ENCODE results near the gene WDFY4. TPM values are rescaled to one million over a fixed set of nuclear protein-coding genes. Genes with fewer than 3 reads are reported as not detected.

WDFY4 gene
- total RNA-seq, 1 donor from 2014 or later, result not detected

DNA sequence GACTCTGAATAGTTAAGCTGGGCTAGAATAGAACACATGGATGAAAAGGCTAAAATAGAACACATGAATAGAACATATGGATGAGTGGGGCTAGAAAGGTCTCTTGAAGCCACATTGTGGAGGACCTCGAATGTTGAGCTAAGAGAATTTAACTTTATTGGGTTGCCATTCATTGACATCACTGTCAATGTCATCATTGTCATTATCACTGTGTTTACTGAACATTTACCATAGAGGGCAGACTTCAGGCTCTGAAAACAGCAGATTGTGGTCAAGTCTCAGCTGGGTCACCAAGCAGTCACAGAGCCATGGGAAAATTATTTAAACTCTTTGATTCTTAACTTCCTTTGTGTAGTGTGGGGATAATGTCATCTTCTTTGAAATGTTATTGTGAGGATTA lies 80.4 kb downstream of the WDFY4 start:
- no peaks in the 10 kb centered on the region for H3K36me3 ChIP-seq (ENCODE audit: control insufficient read depth, insufficient read depth, low read length)
- TF ChIP-seq CTCF (IDR thresholded peaks at IDR 0.05; ENCODE audit: insufficient read depth, low read length, poor library complexity, severe bottlenecking), result no peak
- no peak for DNase-seq (ENCODE audit: low read depth)
- no peak overlapping the region for H3K4me3 ChIP-seq (ENCODE audit: low read depth, low read length)
- no peaks in the 10 kb centered on the region for H3K27me3 ChIP-seq (ENCODE audit: control insufficient read depth, insufficient read depth, low read length)

DNA sequence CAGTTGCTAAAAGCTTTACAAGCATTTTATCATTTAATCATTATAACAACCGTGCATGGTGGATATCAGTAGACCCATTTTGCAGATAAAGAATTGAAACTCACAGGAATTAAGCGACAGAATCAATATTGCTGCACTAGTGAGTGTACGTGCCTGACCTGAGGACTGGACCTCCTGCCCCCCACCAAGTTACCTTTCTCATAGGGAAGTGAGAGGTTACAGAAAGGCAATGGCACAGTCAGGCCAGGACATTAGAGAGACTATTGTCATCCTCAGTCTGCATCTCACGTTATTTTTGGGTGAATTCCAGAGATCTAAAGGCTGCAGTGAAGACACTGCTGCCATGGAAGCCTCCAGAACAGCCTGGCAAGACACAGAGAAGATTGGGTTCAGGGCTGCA lies 80.9 kb downstream of the WDFY4 start:
- TF ChIP-seq CTCF (IDR thresholded peaks at IDR 0.05; ENCODE audit: insufficient read depth, low read length, poor library complexity, severe bottlenecking), result no peak
- Histone ChIP-seq H3K27me3 (ENCODE audit: control insufficient read depth, insufficient read depth, low read length) (no peaks in the 10 kb centered on the region), H3K36me3 (ENCODE audit: control insufficient read depth, insufficient read depth, low read length) (no peaks in the 10 kb centered on the region), H3K4me3 (ENCODE audit: low read depth, low read length) (no peak overlapping the region)
- DNase-seq (ENCODE audit: low read depth), result no peak

- H3K27me3 ChIP-seq (ENCODE audit: control insufficient read depth, insufficient read depth, low read length), result no peaks in the 10 kb centered on the region
- H3K36me3 ChIP-seq (ENCODE audit: control insufficient read depth, insufficient read depth, low read length), result no peaks in the 10 kb centered on the region
- TF ChIP-seq CTCF (IDR thresholded peaks at IDR 0.05; ENCODE audit: insufficient read depth, low read length, poor library complexity, severe bottlenecking), result no peak
- no peak for DNase-seq (ENCODE audit: low read depth)
- H3K4me3 ChIP-seq (ENCODE audit: low read depth, low read length), result no peak overlapping the region
Measured at GRCh38 chr10:48767373-48768143, 82.9 kb downstream of the WDFY4 start.

GRCh38 chr10:48768144-48768766 lies 83.6 kb downstream of the WDFY4 start:
- Histone ChIP-seq H3K36me3 (ENCODE audit: control insufficient read depth, insufficient read depth, low read length) (no peaks in the 10 kb centered on the region), H3K4me3 (ENCODE audit: low read depth, low read length) (no peak overlapping the region), H3K27me3 (ENCODE audit: control insufficient read depth, insufficient read depth, low read length) (no peaks in the 10 kb centered on the region)
- no peak for TF ChIP-seq CTCF (IDR thresholded peaks at IDR 0.05; ENCODE audit: insufficient read depth, low read length, poor library complexity, severe bottlenecking)
- DNase-seq (ENCODE audit: low read depth), result no peak

DNA sequence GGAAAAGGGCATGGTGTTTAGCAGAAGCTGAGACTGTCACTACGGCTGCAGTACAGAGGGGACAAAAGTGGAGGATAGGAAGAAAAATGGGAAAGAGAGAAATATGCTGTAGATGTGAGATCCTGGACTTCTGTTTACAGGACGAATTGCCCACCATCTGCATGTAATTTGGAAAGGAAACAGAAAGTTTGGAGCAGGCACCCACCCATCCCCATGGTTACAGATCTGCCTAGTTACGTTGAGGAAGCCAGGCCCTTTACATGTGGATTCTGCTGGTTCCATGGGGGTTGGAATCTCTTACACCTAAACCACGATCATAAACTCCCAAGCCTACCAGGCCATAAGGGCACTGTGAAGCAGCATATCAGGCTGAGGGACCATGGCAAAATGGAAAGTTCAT lies 84.3 kb downstream of the WDFY4 start:
- no peak for TF ChIP-seq CTCF (IDR thresholded peaks at IDR 0.05; ENCODE audit: insufficient read depth, low read length, poor library complexity, severe bottlenecking)
- no peak for DNase-seq (ENCODE audit: low read depth)
- Histone ChIP-seq H3K27me3 (ENCODE audit: control insufficient read depth, insufficient read depth, low read length) (no peaks in the 10 kb centered on the region), H3K36me3 (ENCODE audit: control insufficient read depth, insufficient read depth, low read length) (no peaks in the 10 kb centered on the region), H3K4me3 (ENCODE audit: low read depth, low read length) (no peak overlapping the region)
